Spinal cord (tissue), 10 donors: ENCODE results near the gene NME7. TPM values are rescaled to one million over a fixed set of nuclear protein-coding genes. Genes with fewer than 3 reads are reported as not detected.
"Not testable (repeated sequence)": the region's sequence is repeated elsewhere in the genome, so short reads cannot be mapped to it uniquely, and the experiment has no call there.

Experiments
- DNase-seq, 6 donors: peaks; one replicate each; pipeline versions ENCODE4 v3.0.0 to v3.0.0-alpha.2; 2013 to 2015; ENCODE audit warnings: low spot score in 6 of 6, low read depth in 4 of 6
- H3K27ac ChIP-seq: one replicate; pipeline ENCODE4 v1.5.1; 2013; ENCODE audit warnings: low read depth, low read length, control low read depth
- H3K27me3 ChIP-seq: one replicate; pipeline ENCODE4 v1.6.1; 2013; ENCODE audit warnings: low read length; ENCODE audit not compliant: control insufficient read depth, insufficient read depth
- H3K36me3 ChIP-seq: one replicate; pipeline ENCODE4 v1.6.1; 2013; ENCODE audit warnings: low read length; ENCODE audit not compliant: control insufficient read depth, insufficient read depth
- H3K4me1 ChIP-seq: one replicate; pipeline ENCODE4 v1.6.1; 2013; ENCODE audit warnings: low read length; ENCODE audit not compliant: control insufficient read depth, insufficient read depth
- H3K4me3 ChIP-seq: one replicate; pipeline ENCODE4 v1.5.1; 2013; ENCODE audit warnings: low read depth, low read length, control low read depth
- H3K9me3 ChIP-seq: one replicate; pipeline ENCODE4 v1.6.1; 2013; ENCODE audit warnings: low read length; ENCODE audit not compliant: control insufficient read depth, insufficient read depth
- WGBS: methylation state at CpG from one replicate; pipeline ENCODE4 v1.1.5; 2013; ENCODE audit warnings: missing lambda C conversion rate; ENCODE audit not compliant: insufficient coverage; 5-methylcytosine and 5-hydroxymethylcytosine counted together
- polyA plus RNA-seq, 2 donors: library from polyadenylated mRNA; unstranded; fragments of 120-200 nt; gene quantifications; one replicate each; pipeline ENCODE4 v1.2.1, GENCODE V29; 2013; ENCODE audit not compliant: insufficient read length in 2 of 2
- total RNA-seq, 2 donors: library from RNA; depleted of rRNA in 1 of 2; stranded (reverse); fragments of 120-200 nt in 1 of 2; fragments of >200 nt in 1 of 2; gene quantifications; one replicate each; pipeline versions ENCODE4 v1.2.3 to v1.2.4, GENCODE V29; 2013 to 2014
- donor health status: healthy.

Gene NME7
- total and polyA plus RNA-seq, 4 donors = 21.5 to 131 (median 62.7) TPM

DNA sequence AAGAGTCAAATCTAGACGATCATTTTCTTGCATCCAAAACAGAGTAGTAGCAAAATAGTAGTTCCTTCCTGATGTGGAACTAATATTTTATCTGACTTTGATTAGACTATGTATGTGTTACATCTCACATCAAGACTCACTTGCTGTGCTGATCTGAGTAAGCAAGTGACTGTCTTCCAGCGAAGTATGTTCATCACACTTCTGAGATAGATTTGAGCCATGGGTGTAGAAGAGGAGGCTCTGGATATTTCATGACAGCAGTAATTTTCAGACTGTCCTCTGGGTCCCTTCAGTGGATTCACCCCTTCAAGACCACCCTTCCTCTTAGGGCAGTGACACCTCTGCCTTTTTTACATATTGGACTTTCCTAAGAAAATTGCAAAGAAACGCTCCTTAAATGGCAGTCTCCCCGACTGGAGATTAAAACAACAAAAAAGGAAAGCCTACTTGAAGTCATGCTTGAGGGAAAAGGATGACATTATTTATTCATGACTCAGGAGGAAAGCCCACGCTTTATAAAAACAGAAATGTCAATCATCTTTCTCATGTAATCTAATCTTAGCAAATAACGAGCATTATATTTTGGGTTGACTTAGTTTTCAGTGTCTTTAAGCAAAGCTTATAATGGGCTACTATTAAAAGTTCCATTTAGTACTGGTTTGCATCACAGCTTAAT is 238.3 kb downstream of the NME7 start:
- WGBS = no CpG with 5 or more reads among the region's 6 CpGs
- peaks cover 3% of the 10 kb centered on the region for H3K4me1 ChIP-seq
- H3K27me3 ChIP-seq = no peaks in the 10 kb centered on the region
- no peaks in the 10 kb centered on the region for H3K9me3 ChIP-seq
- no peak for DNase-seq
- no peak overlapping the region for H3K4me3 ChIP-seq
- peaks cover 8% of the 10 kb centered on the region for H3K36me3 ChIP-seq
- no peak overlapping the region for H3K27ac ChIP-seq

DNA sequence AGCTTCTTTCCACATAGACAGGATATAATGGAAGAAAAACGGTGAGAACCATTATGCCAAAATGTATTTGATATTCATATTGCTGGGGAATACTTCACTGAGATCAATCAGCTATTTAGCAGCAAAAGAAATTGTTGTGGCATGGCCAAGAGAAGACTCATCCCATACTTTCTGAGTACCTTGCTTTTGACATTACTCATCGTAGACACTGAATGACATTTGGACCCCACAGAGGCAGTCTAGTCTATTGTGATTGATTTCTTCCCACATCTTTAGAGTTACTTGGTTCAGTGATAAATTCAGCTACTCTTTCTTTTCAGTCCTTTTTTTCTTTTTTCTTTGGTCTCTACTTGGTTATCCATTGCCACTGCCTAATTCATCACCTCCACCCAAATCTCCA is 239.0 kb downstream of the NME7 start:
- Histone ChIP-seq H3K4me3 (no peak overlapping the region), H3K9me3 (no peaks in the 10 kb centered on the region), H3K4me1 (peaks cover 3% of the 10 kb centered on the region), H3K27me3 (no peaks in the 10 kb centered on the region), H3K27ac (no peak overlapping the region), H3K36me3 (peaks cover 8% of the 10 kb centered on the region)
- 80% methylated on average over 1 of the region's 2 CpGs for WGBS
- no peak for DNase-seq

DNA sequence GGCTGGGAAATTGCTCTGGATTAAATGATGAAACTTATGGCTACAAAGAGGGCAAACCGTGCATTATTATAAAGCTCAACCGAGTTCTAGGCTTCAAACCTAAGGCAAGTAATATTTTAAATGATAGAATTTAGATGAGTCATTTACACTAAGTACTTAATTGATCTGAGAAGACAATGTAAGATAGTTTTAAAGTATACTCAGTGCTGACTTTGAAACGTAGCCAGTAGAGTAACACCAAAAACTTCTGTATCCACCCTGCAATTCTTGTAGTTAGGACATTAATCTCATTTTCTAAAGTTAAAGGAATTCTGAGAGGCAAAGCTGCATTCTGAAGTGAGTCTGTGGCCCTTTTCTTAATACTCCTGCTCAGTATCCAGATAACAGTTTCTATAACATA is 240.3 kb downstream of the NME7 start:
- Histone ChIP-seq H3K27ac (no peak overlapping the region), H3K4me3 (no peak overlapping the region), H3K36me3 (peaks cover 8% of the 10 kb centered on the region), H3K27me3 (no peaks in the 10 kb centered on the region), H3K9me3 (no peaks in the 10 kb centered on the region), H3K4me1 (peaks cover 3% of the 10 kb centered on the region)
- no peak for DNase-seq
- WGBS = no CpG with 5 or more reads among the region's 3 CpGs

DNA sequence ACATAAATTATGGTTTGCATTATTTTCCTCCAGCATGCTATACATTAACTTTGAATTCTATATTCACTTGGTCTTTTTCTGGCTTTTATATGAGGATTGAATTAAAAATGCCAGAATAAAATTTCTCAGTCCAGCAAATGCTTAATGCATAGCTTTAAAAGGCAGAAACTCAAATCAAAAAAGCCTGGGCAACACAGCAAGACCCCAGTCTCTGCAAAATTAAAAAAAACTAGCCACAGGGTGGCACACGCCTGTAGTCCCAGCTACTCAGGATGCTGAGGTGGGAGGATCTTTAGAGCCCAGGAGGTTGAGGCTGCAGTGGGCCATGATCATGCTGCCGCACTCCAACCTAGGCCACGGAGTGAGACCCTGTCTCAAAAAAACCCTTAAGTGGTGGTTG is 241.3 kb downstream of the NME7 start:
- no peaks in the 10 kb centered on the region for H3K27me3 ChIP-seq
- H3K4me1 ChIP-seq = peaks cover 3% of the 10 kb centered on the region
- peaks cover 15% of the 10 kb centered on the region for H3K36me3 ChIP-seq
- DNase-seq = no peak
- no peaks in the 10 kb centered on the region for H3K9me3 ChIP-seq
- H3K4me3 ChIP-seq = no peak overlapping the region
- WGBS = no CpG with 5 or more reads among the region's 3 CpGs
- H3K27ac ChIP-seq = no peak overlapping the region

DNA sequence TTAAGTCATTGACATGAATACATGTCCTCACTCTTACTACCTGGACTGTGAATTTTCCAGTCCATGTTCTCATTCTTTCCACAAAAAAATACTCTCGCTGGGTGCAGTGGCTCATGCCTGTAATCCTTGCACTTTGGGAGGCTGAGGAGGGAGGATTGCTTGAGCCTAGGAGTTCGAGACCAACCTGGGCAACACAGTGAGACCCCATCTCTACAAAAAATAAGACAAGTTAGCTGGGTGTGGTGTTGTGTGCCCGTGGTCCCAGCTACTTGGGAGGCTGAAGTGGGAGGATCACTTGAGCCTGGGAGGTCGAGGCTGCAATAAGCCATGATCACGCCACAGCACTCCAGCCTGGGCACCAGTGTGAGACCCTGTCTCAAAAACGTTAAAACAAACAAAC is 242.0 kb downstream of the NME7 start:
- H3K4me3 ChIP-seq, H3K4me1 ChIP-seq, H3K27ac ChIP-seq, H3K27me3 ChIP-seq, H3K9me3 ChIP-seq, DNase-seq: not testable (repeated sequence)
- WGBS = 100% methylated on average over 3 of the region's 6 CpGs
- peaks cover 15% of the 10 kb centered on the region for H3K36me3 ChIP-seq

DNA sequence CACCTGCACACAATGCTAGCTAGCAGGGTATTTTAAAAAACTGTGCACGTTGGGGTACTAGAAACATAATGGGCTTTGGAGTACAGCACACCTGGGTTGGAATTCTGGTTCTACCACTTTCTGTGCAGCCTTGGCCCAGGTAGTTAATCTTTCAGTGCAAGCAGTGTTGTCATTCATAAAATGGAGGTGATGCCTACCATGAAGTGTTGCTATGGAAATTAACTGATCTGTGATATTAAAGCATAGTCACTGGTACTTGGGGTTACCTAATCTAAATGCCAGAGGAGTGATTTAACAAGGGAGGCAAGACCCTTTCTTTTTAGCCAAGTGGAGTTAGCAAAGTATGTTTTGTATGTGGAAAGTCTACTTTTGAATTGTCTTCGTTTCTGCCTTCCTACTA is 243.1 kb downstream of the NME7 start:
- no peak overlapping the region for H3K27ac ChIP-seq
- no peaks in the 10 kb centered on the region for H3K9me3 ChIP-seq
- peaks cover 18% of the 10 kb centered on the region for H3K36me3 ChIP-seq
- H3K27me3 ChIP-seq = no peaks in the 10 kb centered on the region
- no peak for DNase-seq
- peaks cover 3% of the 10 kb centered on the region for H3K4me1 ChIP-seq
- H3K4me3 ChIP-seq = no peak overlapping the region
- WGBS = 64% methylated on average over 1 of the region's 2 CpGs

DNA sequence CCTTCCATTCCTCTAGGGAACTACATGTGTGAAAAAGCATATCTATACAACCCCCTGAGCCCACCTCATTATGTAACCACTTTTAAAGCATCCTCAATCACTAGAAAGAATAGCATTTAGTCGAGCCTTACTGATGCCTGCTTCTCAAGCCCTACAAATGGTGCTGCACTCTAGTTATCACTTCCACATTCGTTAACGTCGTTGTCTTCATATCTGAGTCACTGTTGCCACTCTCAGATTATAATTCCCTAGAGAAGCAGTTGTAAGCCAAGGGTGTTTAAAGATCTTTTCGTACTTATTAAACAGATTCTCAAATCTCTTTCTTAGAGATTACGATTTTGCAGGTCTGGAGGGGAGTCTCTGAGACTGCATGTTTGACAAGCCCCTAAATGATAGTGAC is 244.6 kb downstream of the NME7 start:
- no peak for DNase-seq
- H3K4me1 ChIP-seq = peaks cover 3% of the 10 kb centered on the region
- no peaks in the 10 kb centered on the region for H3K27me3 ChIP-seq
- H3K4me3 ChIP-seq = no peak overlapping the region
- no peaks in the 10 kb centered on the region for H3K9me3 ChIP-seq
- H3K27ac ChIP-seq = no peak overlapping the region
- WGBS = no CpG with 5 or more reads among the region's 6 CpGs
- H3K36me3 ChIP-seq = peaks cover 18% of the 10 kb centered on the region

DNA sequence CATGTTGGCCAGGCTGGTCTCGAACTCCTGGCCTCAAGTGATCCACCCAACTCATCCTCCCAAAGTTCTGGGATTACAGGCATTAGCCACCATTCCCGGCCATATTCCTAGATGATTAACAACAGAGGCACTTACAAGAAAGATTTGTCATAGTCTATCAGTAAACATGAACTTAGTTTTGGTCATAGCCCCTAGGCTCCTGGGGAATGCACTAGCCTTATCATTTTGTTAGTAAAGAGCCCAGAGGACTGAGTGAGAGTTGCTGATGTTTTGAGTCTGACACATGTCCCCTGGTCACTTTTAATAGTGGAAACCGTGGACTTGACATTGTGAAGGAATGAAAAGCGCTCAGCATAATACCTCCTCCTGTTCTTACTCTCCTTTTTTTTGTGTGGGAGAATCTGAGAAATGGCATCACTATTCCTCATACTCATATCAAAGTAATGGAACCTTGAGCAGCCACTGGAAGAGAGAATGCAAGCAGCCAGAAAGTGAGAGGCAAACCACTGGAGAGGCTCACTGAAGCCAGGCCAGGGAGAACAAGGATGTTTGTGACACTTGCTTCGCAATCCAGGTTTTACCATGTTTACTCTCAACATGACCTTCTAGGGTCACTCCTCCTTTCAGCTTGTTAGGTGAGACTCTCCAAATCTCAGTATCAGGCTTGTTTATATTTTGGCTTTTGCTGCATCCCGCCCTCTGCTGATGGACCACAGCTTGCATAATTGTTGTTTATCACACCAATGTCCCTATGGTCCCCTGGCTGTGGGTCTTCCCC is 246.3 kb downstream of the NME7 start:
- Histone ChIP-seq H3K4me3 (no peak overlapping the region), H3K4me1 (peaks cover 4% of the 10 kb centered on the region), H3K27ac (no peak overlapping the region), H3K9me3 (no peaks in the 10 kb centered on the region), H3K36me3 (peaks cover 24% of the 10 kb centered on the region), H3K27me3 (no peaks in the 10 kb centered on the region)
- DNase-seq = no peak
- 94% methylated on average over 2 of the region's 6 CpGs for WGBS

DNA sequence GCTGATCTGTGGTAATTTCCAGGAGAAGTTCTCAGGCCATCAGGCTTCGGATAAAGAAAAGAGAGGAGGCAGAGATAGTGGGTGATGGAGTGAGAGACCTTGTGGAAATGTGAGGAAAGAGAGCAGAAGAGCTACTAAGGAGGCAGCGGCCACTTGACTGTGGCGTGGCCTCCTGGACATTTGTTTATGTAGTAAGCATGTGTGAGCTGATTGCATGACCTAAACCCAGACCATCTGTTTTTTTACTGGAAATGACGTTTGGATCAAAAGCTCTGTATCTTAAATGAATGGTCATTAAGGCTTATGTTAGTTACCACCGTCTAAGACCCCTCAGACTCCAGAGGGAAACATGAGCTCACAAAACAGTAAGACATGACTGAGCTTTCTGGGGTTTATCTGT is 247.5 kb downstream of the NME7 start:
- Histone ChIP-seq H3K4me3 (no peak overlapping the region), H3K4me1 (peaks cover 14% of the 10 kb centered on the region), H3K27ac (no peak overlapping the region), H3K27me3 (no peaks in the 10 kb centered on the region), H3K9me3 (no peaks in the 10 kb centered on the region), H3K36me3 (peaks cover 27% of the 10 kb centered on the region)
- DNase-seq = no peak
- WGBS = 95% methylated on average over 3 of the region's 5 CpGs

DNA sequence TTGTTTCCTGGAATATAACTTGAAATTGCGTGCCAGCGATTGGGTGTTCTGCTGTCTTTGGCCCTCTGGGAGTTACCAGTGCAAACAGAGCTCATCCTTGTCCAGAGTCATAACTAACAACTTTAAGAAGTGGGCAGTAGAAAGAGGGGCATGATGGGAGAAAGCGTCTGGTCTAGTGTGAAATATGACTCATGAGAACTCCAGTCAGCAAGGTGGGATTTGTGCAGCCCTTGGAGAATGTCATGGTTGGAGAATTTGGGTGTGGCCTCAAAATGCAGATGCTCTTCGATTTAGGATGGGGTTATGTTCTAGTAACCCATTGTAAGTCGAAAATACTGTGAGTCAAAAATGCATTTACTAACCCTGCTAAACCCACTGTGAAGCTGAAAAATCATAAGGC is 248.2 kb downstream of the NME7 start:
- Histone ChIP-seq H3K27me3 (no peaks in the 10 kb centered on the region), H3K4me1 (peaks cover 14% of the 10 kb centered on the region), H3K4me3 (no peak overlapping the region), H3K27ac (no peak overlapping the region), H3K9me3 (no peaks in the 10 kb centered on the region), H3K36me3 (peaks cover 33% of the 10 kb centered on the region)
- 93% methylated on average over 1 of the region's 5 CpGs for WGBS
- no peak for DNase-seq
